IMR-90 (cell line): ENCODE measurements around the gene TIMM50. TPM values are rescaled to one million over a fixed set of nuclear protein-coding genes. Genes with fewer than 3 reads are reported as not detected.

ENCODE experiments used
- ATAC-seq: fragments of 200-7000 bp; cut with Tn5 transposase; 2 replicates; pipeline ENCODE4 v1.9.1; 2020; ENCODE audit warnings: low read depth, mild to moderate bottlenecking, moderate library complexity
- BruUV-seq: library from RNA; stranded (reverse); fragments of 400-500 nt; replicated peaks from 2 replicates; lab custom pipeline; 2021; lab: Mats Ljungman, UMichigan
- CTCF ChIA-PET: fragments of 300-600 bp; formaldehyde crosslinking; extraction: SDS; loops from one replicate; lab custom pipeline; 2021; ENCODE audit warnings: antibody characterized with exemption; lab: Yijun Ruan, JAX
- POLR2A ChIA-PET: fragments of 300-600 bp; sonication (Branson Sonifier 250); formaldehyde crosslinking; loops from one replicate; lab custom pipeline; 2022; ENCODE audit warnings: antibody characterized with exemption; ENCODE audit not compliant: unreplicated experiment; lab: Charles Lee
- DNase-seq: peaks from one replicate; pipeline ENCODE4 v3.0.0; 2013
- H2AFZ ChIP-seq: replicated peaks from 2 replicates; pipeline ENCODE3; 2013; ENCODE audit warnings: low read length, mild to moderate bottlenecking; ENCODE audit not compliant: poor library complexity
- H2AK5ac ChIP-seq: 2 replicates; pipeline ENCODE4 v1.6.1; 2013; ENCODE audit warnings: low read depth, low read length, inconsistent platforms
- H2AK9ac ChIP-seq: replicated peaks from 2 replicates; pipeline ENCODE3; 2013; ENCODE audit warnings: mild to moderate bottlenecking, low read depth, low read length, moderate library complexity; ENCODE audit not compliant: poor library complexity
- H2BK120ac ChIP-seq: 2 replicates; pipeline ENCODE4 v1.6.1; 2013; ENCODE audit warnings: low read depth, low read length, inconsistent platforms
- H2BK15ac ChIP-seq: 3 replicates; pipeline ENCODE4 v1.6.1; 2013; ENCODE audit warnings: low read depth, low read length, inconsistent platforms
- H2BK20ac ChIP-seq: 2 replicates; pipeline ENCODE4 v1.6.1; 2013; ENCODE audit warnings: low read depth, mild to moderate bottlenecking, inconsistent platforms, low read length, moderate library complexity
- H2BK5ac ChIP-seq: 2 replicates; pipeline ENCODE4 v1.6.1; 2013; ENCODE audit warnings: mild to moderate bottlenecking, low read depth, low read length, inconsistent platforms; ENCODE audit not compliant: poor library complexity, severe bottlenecking
- H3K14ac ChIP-seq: replicated peaks from 2 replicates; pipeline ENCODE4 v1.6.1; 2013; ENCODE audit warnings: low read depth, low read length, inconsistent platforms
- H3K18ac ChIP-seq: 2 replicates; pipeline ENCODE4 v1.6.1; 2013; ENCODE audit warnings: low read depth, low read length, control low read depth
- H3K23ac ChIP-seq: 2 replicates; pipeline ENCODE4 v1.6.1; 2013; ENCODE audit warnings: low read depth, low read length, inconsistent platforms
- H3K27ac ChIP-seq: 2 replicates; pipeline ENCODE4 v1.5.1; 2013; ENCODE audit warnings: mild to moderate bottlenecking, control low read depth, low read length; ENCODE audit not compliant: insufficient read depth
- H3K27me3 ChIP-seq: 2 replicates; pipeline ENCODE4 v1.6.1; 2013; ENCODE audit warnings: low read length; ENCODE audit not compliant: control insufficient read depth, insufficient read depth
- H3K36me3 ChIP-seq: 2 replicates; pipeline ENCODE4 v1.6.1; 2013; ENCODE audit warnings: low read length, mixed read lengths; ENCODE audit not compliant: control insufficient read depth, insufficient read depth
- H3K4ac ChIP-seq: 2 replicates; pipeline ENCODE4 v1.6.1; 2013; ENCODE audit warnings: low read depth, low read length, inconsistent platforms
- H3K4me1 ChIP-seq: 2 replicates; pipeline ENCODE4 v1.6.1; 2013; ENCODE audit warnings: low read length, mixed read lengths; ENCODE audit not compliant: control insufficient read depth, insufficient read depth
- H3K4me2 ChIP-seq: 2 replicates; pipeline ENCODE4 v1.6.1; 2013; ENCODE audit warnings: low read depth, mild to moderate bottlenecking, control low read depth, low read length, moderate library complexity
- H3K4me3 ChIP-seq: 2 replicates; pipeline ENCODE4 v1.5.1; 2013; ENCODE audit warnings: low read depth, mild to moderate bottlenecking, control low read depth, low read length, moderate library complexity; ENCODE audit not compliant: insufficient read depth
- H3K56ac ChIP-seq: 2 replicates; pipeline ENCODE4 v1.6.1; 2013; ENCODE audit warnings: low read length, inconsistent platforms; ENCODE audit not compliant: insufficient read depth; ENCODE audit errors: extremely low read depth
- H3K79me1 ChIP-seq, 2 experiments: 2 replicates each; pipeline ENCODE4 v1.6.1; 2013; ENCODE audit warnings: low read length in 2 of 2, inconsistent platforms in 1 of 2, low read depth in 1 of 2
- H3K9ac ChIP-seq: 2 replicates; pipeline ENCODE4 v1.6.1; 2013; ENCODE audit warnings: low read depth, low read length, control low read depth
- H3K9me1 ChIP-seq: 2 replicates; pipeline ENCODE4 v1.6.1; 2013; ENCODE audit warnings: low read length, inconsistent platforms; ENCODE audit not compliant: insufficient read depth
- H3K9me3 ChIP-seq: 2 replicates; pipeline ENCODE4 v1.6.1; 2013; ENCODE audit warnings: low read length; ENCODE audit not compliant: control insufficient read depth, insufficient read depth
- H4K20me1 ChIP-seq: 2 replicates; pipeline ENCODE4 v1.6.1; 2013; ENCODE audit warnings: low read length, inconsistent platforms; ENCODE audit not compliant: insufficient read depth
- H4K5ac ChIP-seq: 2 replicates; pipeline ENCODE4 v1.6.1; 2013; ENCODE audit warnings: mild to moderate bottlenecking, low read depth, low read length, control low read depth
- H4K8ac ChIP-seq, 2 experiments: 2 replicates each; pipeline ENCODE4 v1.6.1; 2013; ENCODE audit warnings: low read depth in 2 of 2, low read length in 2 of 2, control low read depth in 1 of 2, inconsistent platforms in 1 of 2
- H4K91ac ChIP-seq: 2 replicates; pipeline ENCODE4 v1.6.1; 2013; ENCODE audit warnings: low read depth, low read length, inconsistent platforms; ENCODE audit not compliant: insufficient read depth
- BHLHE40 ChIP-seq: fragments of 150-350 bp; IDR thresholded peaks from 2 replicates; pipeline ENCODE4 v1.6.1; 2016; ENCODE audit warnings: mild to moderate bottlenecking, low read depth, low read length
- CEBPB ChIP-seq: IDR thresholded peaks from 2 replicates; pipeline ENCODE4 v1.6.1; 2012; ENCODE audit warnings: low read depth, low read length, improper control_type of control experiment
- CHD1 ChIP-seq: IDR thresholded peaks from 2 replicates; pipeline ENCODE4 v1.6.1; 2012; ENCODE audit warnings: low read depth, low read length, improper control_type of control experiment
- FOS ChIP-seq: fragments of 150-350 bp; IDR thresholded peaks from 2 replicates; pipeline ENCODE4 v1.6.1; 2016; ENCODE audit warnings: low read depth, low read length
- MAFK ChIP-seq: IDR thresholded peaks from 2 replicates; pipeline ENCODE4 v1.6.1; 2012; ENCODE audit warnings: low read depth, low read length, improper control_type of control experiment
- MAZ ChIP-seq: IDR thresholded peaks from 2 replicates; pipeline ENCODE4 v1.6.1; 2012; ENCODE audit warnings: low read depth, mild to moderate bottlenecking, low read length, improper control_type of control experiment, moderate library complexity, borderline replicate concordance
- MXI1 ChIP-seq: IDR thresholded peaks from 2 replicates; pipeline ENCODE4 v1.6.1; 2012; ENCODE audit warnings: low read depth, mild to moderate bottlenecking, low read length, moderate library complexity, borderline replicate concordance
- NFE2L2 ChIP-seq: fragments of 150-350 bp; IDR thresholded peaks from 2 replicates; pipeline ENCODE4 v1.6.1; 2016; ENCODE audit warnings: low read depth, mild to moderate bottlenecking, low read length
- RAD21 ChIP-seq: IDR thresholded peaks from 2 replicates; pipeline ENCODE4 v1.6.1; 2012; ENCODE audit warnings: low read length, improper control_type of control experiment
- RFX5 ChIP-seq: IDR thresholded peaks from 2 replicates; pipeline ENCODE4 v1.8.0; 2012; ENCODE audit warnings: low read depth, mild to moderate bottlenecking, low read length, moderate library complexity
- SMC3 ChIP-seq: fragments of 150-350 bp; IDR thresholded peaks from 2 replicates; pipeline ENCODE4 v1.6.1; 2016; ENCODE audit warnings: low read depth, mild to moderate bottlenecking, antibody characterized with exemption, low read length, moderate library complexity
- WGBS, 2 experiments: methylation state at CpG; one replicate each; pipeline versions ENCODE4 v1.1.5 to v1.1.7; 2013; ENCODE audit warnings: missing lambda C conversion rate in 2 of 2; ENCODE audit not compliant: insufficient read length in 1 of 2; ENCODE audit errors: extremely low coverage in 2 of 2; 5-methylcytosine and 5-hydroxymethylcytosine counted together
- dilution Hi-C: fragments of 300-500 bp; cut with HindIII; formaldehyde crosslinking; loops from one replicate; pipeline ENCODE4 v1.14.3; 2018; ENCODE audit warnings: low sequenced_read_pairs; ENCODE audit not compliant: unreplicated experiment
- in situ Hi-C: fragments of 300-500 bp; cut with MboI; formaldehyde crosslinking; loops from 3 replicates; pipeline ENCODE4 v1.14.3; 2019; ENCODE audit warnings: low sequenced_read_pairs, inconsistent platforms, mixed read lengths
- intact Hi-C: fragments of 100-400 bp; cut with micrococcal nuclease; formaldehyde crosslinking; loops from 2 replicates; pipeline ENCODE4 v1.10.0; 2022
- polyA plus RNA-seq, 3 experiments: library from polyadenylated mRNA; depleted of rRNA; stranded (reverse); fragments of >200 nt; gene quantifications; 2 replicates each; pipeline ENCODE4 v1.2.3, GENCODE V29; 2012; ENCODE audit warnings: low replicate concordance in 1 of 3
- total RNA-seq: library from RNA; depleted of rRNA; stranded (reverse); fragments of >200 nt; gene quantifications from 2 replicates; pipeline ENCODE4 v1.2.3, GENCODE V29; 2012
- TF ChIP-seq, protein P1 (sequence below): conservative IDR thresholded peaks from 2 replicates; pipeline ENCODE4 v1.5.1; 2012; ENCODE audit warnings: mild to moderate bottlenecking, low read depth, low read length, improper control_type of control experiment
- TF ChIP-seq, protein P2 (sequence below): fragments of 150-350 bp; IDR thresholded peaks from 2 replicates; pipeline ENCODE4 v1.6.1; 2017; ENCODE audit warnings: mild to moderate bottlenecking, antibody characterized with exemption, low read length, low read depth

The TIMM50 gene
- total and polyA plus RNA-seq, 2 of the 4 experiments (the other 2 are of a cell fraction) = 52.0 to 76.8 TPM

- ChIA-PET CTCF (interaction anchor here (0.5 to 1.1 kb wide), 4 partner anchors 25 to 57 kb away, joined by 3 to 5 read pairs (median 3); partner anchors contain the start of gene EID2B), POLR2A (no interaction called here)
- Histone ChIP-seq H3K27me3 (peaks cover 36% of the 10 kb centered on the region), H3K4me2 (peak overlapping the region; percentile 89), H2AK5ac (0 out of 2 replicates have a peak overlapping the region, but pooled peaks have one; percentile 2), H3K4ac (no peak overlapping the region), H3K23ac (peak overlapping the region; percentile 28; the same call in 1 of the 2 replicates), H3K9me3 (no peaks in the 10 kb centered on the region), H4K8ac (no peak overlapping the region; a peak in 1 of 4 replicates), H2AFZ (peak overlapping the region; percentile 85), H3K9ac (no peak overlapping the region), H3K18ac (no peak overlapping the region), H2BK5ac (no peak overlapping the region), H3K56ac (no peak overlapping the region), H3K27ac (no peak overlapping the region), H4K20me1 (no peaks in the 10 kb centered on the region), H3K9me1 (no peaks in the 10 kb centered on the region; the same call in 1 of the 2 replicates), H3K4me3 (peak overlapping the region; percentile 24; the same call in 1 of the 2 replicates), H3K36me3 (no peaks in the 10 kb centered on the region), H2BK15ac (no peak overlapping the region), H2AK9ac (no peak overlapping the region), H3K14ac (no peak overlapping the region), H4K5ac (no peak overlapping the region), H2BK20ac (no peak overlapping the region), H3K79me1 (no peaks in the 10 kb centered on the region), H2BK120ac (no peak overlapping the region), H3K4me1 (peaks cover 3% of the 10 kb centered on the region; the same call in 1 of the 2 replicates), H4K91ac (no peak overlapping the region)
- DNase-seq = peak; percentile 19
- dilution Hi-C loops (no loop called here), intact Hi-C loops (loop anchor here (5.0 kb wide), 2 partner anchors 34 to 174 kb away; partner anchors contain the start of gene EID2B), in situ Hi-C loops (no loop called here)
- WGBS, 2 experiments = 2% methylated on average over 23 of the region's 40 CpGs; no CpG with 5 or more reads in 1 of the 2 experiments
- peak; percentile 77 for ATAC-seq
- BruUV-seq = no TSS peak
- TF ChIP-seq SMC3 (no peak), MAZ (peak; percentile 36; the same call in 1 of the 2 replicates), RFX5 (no peak), CEBPB (no peak), NFE2L2 (no peak), CHD1 (no peak), MAFK (no peak), BHLHE40 (no peak), MXI1 (no peak), FOS (no peak), RAD21 (peak; percentile 39)
- TF ChIP-seq, protein P1, sequence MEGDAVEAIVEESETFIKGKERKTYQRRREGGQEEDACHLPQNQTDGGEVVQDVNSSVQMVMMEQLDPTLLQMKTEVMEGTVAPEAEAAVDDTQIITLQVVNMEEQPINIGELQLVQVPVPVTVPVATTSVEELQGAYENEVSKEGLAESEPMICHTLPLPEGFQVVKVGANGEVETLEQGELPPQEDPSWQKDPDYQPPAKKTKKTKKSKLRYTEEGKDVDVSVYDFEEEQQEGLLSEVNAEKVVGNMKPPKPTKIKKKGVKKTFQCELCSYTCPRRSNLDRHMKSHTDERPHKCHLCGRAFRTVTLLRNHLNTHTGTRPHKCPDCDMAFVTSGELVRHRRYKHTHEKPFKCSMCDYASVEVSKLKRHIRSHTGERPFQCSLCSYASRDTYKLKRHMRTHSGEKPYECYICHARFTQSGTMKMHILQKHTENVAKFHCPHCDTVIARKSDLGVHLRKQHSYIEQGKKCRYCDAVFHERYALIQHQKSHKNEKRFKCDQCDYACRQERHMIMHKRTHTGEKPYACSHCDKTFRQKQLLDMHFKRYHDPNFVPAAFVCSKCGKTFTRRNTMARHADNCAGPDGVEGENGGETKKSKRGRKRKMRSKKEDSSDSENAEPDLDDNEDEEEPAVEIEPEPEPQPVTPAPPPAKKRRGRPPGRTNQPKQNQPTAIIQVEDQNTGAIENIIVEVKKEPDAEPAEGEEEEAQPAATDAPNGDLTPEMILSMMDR = peak; percentile 49
- TF ChIP-seq, protein P2, sequence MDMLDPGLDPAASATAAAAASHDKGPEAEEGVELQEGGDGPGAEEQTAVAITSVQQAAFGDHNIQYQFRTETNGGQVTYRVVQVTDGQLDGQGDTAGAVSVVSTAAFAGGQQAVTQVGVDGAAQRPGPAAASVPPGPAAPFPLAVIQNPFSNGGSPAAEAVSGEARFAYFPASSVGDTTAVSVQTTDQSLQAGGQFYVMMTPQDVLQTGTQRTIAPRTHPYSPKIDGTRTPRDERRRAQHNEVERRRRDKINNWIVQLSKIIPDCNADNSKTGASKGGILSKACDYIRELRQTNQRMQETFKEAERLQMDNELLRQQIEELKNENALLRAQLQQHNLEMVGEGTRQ = no peak
Observed at GRCh38 chr19:39497996-39498797, 17.6 kb downstream of the TIMM50 start.
